H9 (cell line): Measurements from ENCODE around the gene UBE2D1. TPM values are rescaled to one million over a fixed set of nuclear protein-coding genes. Genes with fewer than 3 reads are reported as not detected.

Experiments
- DNase-seq: peaks from one replicate; pipeline ENCODE4 v3.0.0-alpha.2; 2017
- H2AFZ ChIP-seq: one replicate; pipeline ENCODE4 v1.6.1; 2013; ENCODE audit warnings: mild to moderate bottlenecking, low read length, control low read depth, moderate library complexity
- H2AK5ac ChIP-seq: 2 replicates; pipeline ENCODE4 v1.6.1; 2013; ENCODE audit warnings: low read length, control low read depth, mixed read lengths; ENCODE audit not compliant: insufficient read length
- H2BK120ac ChIP-seq: one replicate; pipeline ENCODE4 v1.6.1; 2013; ENCODE audit warnings: low read depth, mild to moderate bottlenecking, low read length, control low read depth, inconsistent platforms; ENCODE audit not compliant: poor library complexity, severe bottlenecking
- H2BK12ac ChIP-seq: 2 replicates; pipeline ENCODE4 v1.6.1; 2013; ENCODE audit warnings: low read length, control low read depth, mixed read lengths, low read depth; ENCODE audit not compliant: insufficient read length
- H2BK15ac ChIP-seq: 2 replicates; pipeline ENCODE4 v1.6.1; 2013; ENCODE audit warnings: low read depth, low read length, control low read depth
- H2BK20ac ChIP-seq: one replicate; pipeline ENCODE4 v1.6.1; 2013; ENCODE audit warnings: low read depth, mild to moderate bottlenecking, low read length, control low read depth, inconsistent platforms; ENCODE audit not compliant: poor library complexity, severe bottlenecking
- H2BK5ac ChIP-seq: 2 replicates; pipeline ENCODE4 v1.6.1; 2013; ENCODE audit warnings: low read length, control low read depth, mixed read lengths; ENCODE audit not compliant: insufficient read length
- H3K14ac ChIP-seq: 2 replicates; pipeline ENCODE4 v1.6.1; 2013; ENCODE audit warnings: low read length, control low read depth; ENCODE audit not compliant: insufficient read depth
- H3K18ac ChIP-seq: 2 replicates; pipeline ENCODE4 v1.6.1; 2013; ENCODE audit warnings: low read depth, mild to moderate bottlenecking, mixed read lengths, low read length, control low read depth; ENCODE audit not compliant: insufficient read length
- H3K23ac ChIP-seq: 2 replicates; pipeline ENCODE4 v1.6.1; 2013; ENCODE audit warnings: low read length, control low read depth, mixed read lengths, low read depth; ENCODE audit not compliant: insufficient read length
- H3K23me2 ChIP-seq: 2 replicates; pipeline ENCODE4 v1.6.1; 2013; ENCODE audit warnings: low read depth, mild to moderate bottlenecking, mixed read lengths, low read length, control low read depth; ENCODE audit not compliant: insufficient read length, poor library complexity, severe bottlenecking
- H3K27ac ChIP-seq: 2 replicates; pipeline ENCODE4 v1.5.1; 2013; ENCODE audit warnings: low read length, control low read depth, mixed read lengths, low read depth; ENCODE audit not compliant: insufficient read length
- H3K27me3 ChIP-seq: 2 replicates; pipeline ENCODE4 v1.6.1; 2013; ENCODE audit warnings: low read length, control low read depth, inconsistent platforms; ENCODE audit not compliant: insufficient read depth
- H3K4ac ChIP-seq: 2 replicates; pipeline ENCODE4 v1.6.1; 2013; ENCODE audit warnings: low read depth, mild to moderate bottlenecking, control low read depth, inconsistent platforms, low read length, moderate library complexity
- H3K4me1 ChIP-seq: 2 replicates; pipeline ENCODE4 v1.6.1; 2013; ENCODE audit warnings: low read length, control low read depth, inconsistent platforms; ENCODE audit not compliant: insufficient read depth
- H3K4me2 ChIP-seq: 2 replicates; pipeline ENCODE4 v1.6.1; 2013; ENCODE audit warnings: low read length, control low read depth, mixed read lengths; ENCODE audit not compliant: insufficient read length, insufficient read depth
- H3K56ac ChIP-seq: 2 replicates; pipeline ENCODE4 v1.6.1; 2013; ENCODE audit warnings: low read depth, mild to moderate bottlenecking, mixed read lengths, low read length, control low read depth; ENCODE audit not compliant: insufficient read length
- H3K79me1 ChIP-seq: 2 replicates; pipeline ENCODE4 v1.6.1; 2013; ENCODE audit warnings: low read depth, mild to moderate bottlenecking, moderate library complexity, low read length, control low read depth, inconsistent platforms; ENCODE audit not compliant: insufficient read depth, poor library complexity, severe bottlenecking
- H3K79me2 ChIP-seq: 2 replicates; pipeline ENCODE4 v1.6.1; 2013; ENCODE audit warnings: low read length, control low read depth, inconsistent platforms; ENCODE audit not compliant: insufficient read depth
- H3K9ac ChIP-seq: 2 replicates; pipeline ENCODE4 v1.6.1; 2013; ENCODE audit warnings: low read length, control low read depth, mixed read lengths; ENCODE audit not compliant: insufficient read length; ENCODE audit errors: extremely low read depth
- H3K9me3 ChIP-seq: one replicate; pipeline ENCODE4 v1.6.1; 2013; ENCODE audit warnings: low read depth, low read length, inconsistent platforms; ENCODE audit not compliant: control insufficient read depth
- H3T11ph ChIP-seq: one replicate; pipeline ENCODE4 v1.6.1; 2013; ENCODE audit warnings: mild to moderate bottlenecking, low read length, control low read depth, inconsistent platforms
- H4K20me1 ChIP-seq: one replicate; pipeline ENCODE4 v1.6.1; 2013; ENCODE audit not compliant: control insufficient read depth, insufficient read length, insufficient read depth
- H4K5ac ChIP-seq: 2 replicates; pipeline ENCODE4 v1.6.1; 2013; ENCODE audit warnings: low read depth, mild to moderate bottlenecking, mixed read lengths, low read length, control low read depth; ENCODE audit not compliant: insufficient read length
- H4K8ac ChIP-seq: replicated peaks from 2 replicates; pipeline ENCODE4 v1.6.1; 2013; ENCODE audit warnings: low read length, control low read depth, mixed read lengths, low read depth; ENCODE audit not compliant: insufficient read length
- H4K91ac ChIP-seq: 2 replicates; pipeline ENCODE4 v1.6.1; 2013; ENCODE audit warnings: low read depth, mild to moderate bottlenecking, moderate library complexity, mixed read lengths, low read length, control low read depth; ENCODE audit not compliant: insufficient read length
- H3K27ac Mint-ChIP-seq, 3 experiments: 2 replicates in 2 of 3; 3 replicates in 1 of 3; pipeline ENCODE4 v1.8.0; 2020 to 2021; ENCODE audit warnings: mixed read lengths in 3 of 3, mild to moderate bottlenecking in 1 of 3, moderate library complexity in 1 of 3
- H3K27me3 Mint-ChIP-seq: 2 replicates; pipeline ENCODE4 v1.8.0; 2021; ENCODE audit warnings: low read depth, mild to moderate bottlenecking, moderate library complexity, mixed read lengths
- H3K36me3 Mint-ChIP-seq, 3 experiments: 2 replicates in 2 of 3; 3 replicates in 1 of 3; pipeline ENCODE4 v1.8.0; 2020 to 2021; ENCODE audit warnings: low read depth in 3 of 3, mixed read lengths in 3 of 3; ENCODE audit not compliant: insufficient read depth in 1 of 3
- H3K4me1 Mint-ChIP-seq, 2 experiments: 2 replicates each; pipeline ENCODE4 v1.8.0; 2020; ENCODE audit warnings: mixed read lengths in 2 of 2
- H3K4me3 Mint-ChIP-seq, 2 experiments: 2 replicates in 1 of 2; 3 replicates in 1 of 2; pipeline ENCODE4 v1.8.0; 2020 to 2021; ENCODE audit warnings: mild to moderate bottlenecking in 2 of 2, mixed read lengths in 2 of 2, moderate library complexity in 1 of 2
- H3K9me3 Mint-ChIP-seq, 2 experiments: 2 replicates in 1 of 2; 3 replicates in 1 of 2; pipeline ENCODE4 v1.8.0; 2020; ENCODE audit warnings: mild to moderate bottlenecking in 2 of 2, mixed read lengths in 2 of 2, moderate library complexity in 1 of 2
- CTCF ChIP-seq: fragments of 200-600 bp; sonication (generic); conservative IDR thresholded peaks from 3 replicates; pipeline ENCODE4 v1.8.0; 2021; ENCODE audit warnings: antibody characterized with exemption, mild to moderate bottlenecking
- WGBS: extraction: QIAGEN DNeasy Blood & Tissue Kit; methylation state at CpG from one replicate; pipeline ENCODE4 v1.1.7; 2013; ENCODE audit warnings: missing lambda C conversion rate, low lambda C conversion rate, mixed read lengths; ENCODE audit not compliant: insufficient read length; ENCODE audit errors: extremely low coverage; 5-methylcytosine and 5-hydroxymethylcytosine counted together
- total RNA-seq: library from RNA; stranded (reverse); gene quantifications from 2 replicates; pipeline ENCODE4 v1.2.1, GENCODE V29; 2021

Gene UBE2D1
- total RNA-seq, 1 experiment from 2014 or later = 26.8 TPM

- peaks cover 8 to 14% of the 10 kb centered on the region in 2 experiments for H3K4me1 Mint-ChIP-seq
- H3K27ac ChIP-seq = no peak overlapping the region
- H3K4me1 ChIP-seq = no peaks in the 10 kb centered on the region; the same call in 1 of the 2 replicates
- no peaks in the 10 kb centered on the region for H3K79me2 ChIP-seq
- no peak overlapping the region for H3K4ac ChIP-seq
- no CpG with 5 or more reads among the region's 5 CpGs for WGBS
- no peak overlapping the region for H2BK20ac ChIP-seq
- H3K56ac ChIP-seq = no peak overlapping the region
- H2BK12ac ChIP-seq = no peak overlapping the region
- H3K14ac ChIP-seq = no peak overlapping the region
- no peaks in the 10 kb centered on the region for H3K27me3 ChIP-seq
- H4K5ac ChIP-seq = no peak overlapping the region
- no peak overlapping the region for H4K8ac ChIP-seq
- TF ChIP-seq CTCF = peak; percentile 70
- no peak overlapping the region for H3K9ac ChIP-seq
- H2AK5ac ChIP-seq = no peak overlapping the region
- H2BK5ac ChIP-seq = no peak overlapping the region
- no peak overlapping the region for H2AFZ ChIP-seq
- no peak overlapping the region for H2BK15ac ChIP-seq
- peaks cover 0 to 5% (median 2%) of the 10 kb centered on the region in 3 experiments; a peak in 2 of 7 replicates for H3K36me3 Mint-ChIP-seq
- no peaks in the 10 kb centered on the region for H3K27me3 Mint-ChIP-seq
- no peaks in the 10 kb centered on the region for H4K20me1 ChIP-seq
- H3K4me3 Mint-ChIP-seq = no peak overlapping the region
- no peak for DNase-seq
- H2BK120ac ChIP-seq = no peak overlapping the region
- H3K9me3 ChIP-seq = no peaks in the 10 kb centered on the region
- no peaks in the 10 kb centered on the region for H3K9me3 Mint-ChIP-seq
- no peak overlapping the region for H3K23ac ChIP-seq
- H3K23me2 ChIP-seq = no peaks in the 10 kb centered on the region
- H3K27ac Mint-ChIP-seq = no peak overlapping the region
- H3K79me1 ChIP-seq = no peaks in the 10 kb centered on the region
- no peak overlapping the region for H3K18ac ChIP-seq
- H3K4me2 ChIP-seq = no peak overlapping the region
- no peak overlapping the region for H3T11ph ChIP-seq
- H4K91ac ChIP-seq = no peak overlapping the region
Measured at GRCh38 chr10:58291538-58292174, 43.1 kb upstream of the UBE2D1 start.
